Thyroid gland (tissue), 4 donors: ENCODE measurements around the gene TMEM151B.

Source experiments
- POLR2A ChIP-seq, 2 donors: fragments of 450-650 bp; IDR thresholded peaks; one replicate each; pipeline ENCODE4 v1.6.1; 2017; ENCODE audit warnings: antibody characterized with exemption in 2 of 2, mild to moderate bottlenecking in 2 of 2, moderate library complexity in 1 of 2
- TF ChIP-seq, protein P1 (sequence below), 6 experiments: fragments of 200-600 bp in 3 of 6; fragments of 450-650 bp in 3 of 6; sonication (generic) in 3 of 6; IDR thresholded peaks; one replicate each; pipeline ENCODE4 v1.5.1; 2016 to 2019; ENCODE audit warnings: antibody characterized with exemption in 6 of 6, mild to moderate bottlenecking in 2 of 6, inconsistent platforms in 1 of 6, moderate library complexity in 1 of 6

DNA sequence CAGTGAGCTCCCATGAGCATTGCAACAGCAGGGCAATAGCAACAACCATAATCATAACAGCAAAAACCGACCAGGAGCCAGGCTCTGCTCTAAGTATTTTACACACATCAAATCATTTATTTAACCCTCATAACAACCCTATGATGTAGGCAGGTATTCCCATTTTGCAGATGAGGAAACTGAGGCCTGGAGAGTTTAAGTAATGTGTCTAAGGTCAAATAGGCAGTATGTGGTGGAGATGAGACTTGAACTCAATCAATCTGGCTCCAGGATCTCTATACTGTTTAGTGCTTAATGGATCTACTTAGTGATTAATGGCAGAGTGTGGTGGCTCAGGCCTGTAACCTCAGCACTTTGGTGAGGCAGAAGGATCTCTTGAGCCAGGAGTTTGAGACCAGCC, 3.4 kb downstream of the TMEM151B start:
- TF ChIP-seq, protein P1, sequence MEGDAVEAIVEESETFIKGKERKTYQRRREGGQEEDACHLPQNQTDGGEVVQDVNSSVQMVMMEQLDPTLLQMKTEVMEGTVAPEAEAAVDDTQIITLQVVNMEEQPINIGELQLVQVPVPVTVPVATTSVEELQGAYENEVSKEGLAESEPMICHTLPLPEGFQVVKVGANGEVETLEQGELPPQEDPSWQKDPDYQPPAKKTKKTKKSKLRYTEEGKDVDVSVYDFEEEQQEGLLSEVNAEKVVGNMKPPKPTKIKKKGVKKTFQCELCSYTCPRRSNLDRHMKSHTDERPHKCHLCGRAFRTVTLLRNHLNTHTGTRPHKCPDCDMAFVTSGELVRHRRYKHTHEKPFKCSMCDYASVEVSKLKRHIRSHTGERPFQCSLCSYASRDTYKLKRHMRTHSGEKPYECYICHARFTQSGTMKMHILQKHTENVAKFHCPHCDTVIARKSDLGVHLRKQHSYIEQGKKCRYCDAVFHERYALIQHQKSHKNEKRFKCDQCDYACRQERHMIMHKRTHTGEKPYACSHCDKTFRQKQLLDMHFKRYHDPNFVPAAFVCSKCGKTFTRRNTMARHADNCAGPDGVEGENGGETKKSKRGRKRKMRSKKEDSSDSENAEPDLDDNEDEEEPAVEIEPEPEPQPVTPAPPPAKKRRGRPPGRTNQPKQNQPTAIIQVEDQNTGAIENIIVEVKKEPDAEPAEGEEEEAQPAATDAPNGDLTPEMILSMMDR (IDR thresholded peaks at IDR 0.05): no peak
- no peak for TF ChIP-seq POLR2A (IDR thresholded peaks at IDR 0.05)
